Measurements from ENCODE around the gene ADGRG1.

ADGRG1 gene

GRCh38 chr16:57661936-57662906 is 33.8 kb downstream of the ADGRG1 start:
- in situ Hi-C loops (cut with MboI; ENCODE audit: low sequenced_read_pairs): no loop called here
- no peaks in the 10 kb centered on the region for H3K27me3 ChIP-seq (ENCODE audit: low read depth)
- H3K4me3 ChIP-seq: no peak overlapping the region
- DNase-seq (ENCODE audit: low spot score in 2 of 2): no peak
- H3K9me3 ChIP-seq: no peaks in the 10 kb centered on the region
- H3K4me1 ChIP-seq: no peaks in the 10 kb centered on the region
- H3K36me3 ChIP-seq (replicated peaks): no peaks in the 10 kb centered on the region

GRCh38 chr16:57663436-57663835 is 35.0 kb downstream of the ADGRG1 start:
- Histone ChIP-seq H3K9me3 (no peaks in the 10 kb centered on the region), H3K4me1 (no peaks in the 10 kb centered on the region), H3K27me3 (ENCODE audit: low read depth) (no peaks in the 10 kb centered on the region), H3K36me3 (replicated peaks) (no peaks in the 10 kb centered on the region), H3K4me3 (no peak overlapping the region)
- in situ Hi-C loops (cut with MboI; ENCODE audit: low sequenced_read_pairs): no loop called here
- no peak for DNase-seq (ENCODE audit: low spot score in 2 of 2)

- Histone ChIP-seq H3K27me3 (ENCODE audit: low read depth) (no peaks in the 10 kb centered on the region), H3K4me3 (no peak overlapping the region), H3K36me3 (replicated peaks) (no peaks in the 10 kb centered on the region), H3K4me1 (no peaks in the 10 kb centered on the region), H3K9me3 (no peaks in the 10 kb centered on the region)
- in situ Hi-C loops (cut with MboI; ENCODE audit: low sequenced_read_pairs): no loop called here
- DNase-seq (ENCODE audit: low spot score in 2 of 2): no peak
Measured at GRCh38 chr16:57663917-57664661, 35.7 kb downstream of the ADGRG1 start.

GRCh38 chr16:57664662-57665025 is 36.2 kb downstream of the ADGRG1 start:
- Histone ChIP-seq H3K9me3 (no peaks in the 10 kb centered on the region), H3K4me3 (no peak overlapping the region), H3K4me1 (no peaks in the 10 kb centered on the region), H3K36me3 (replicated peaks) (no peaks in the 10 kb centered on the region), H3K27me3 (ENCODE audit: low read depth) (no peaks in the 10 kb centered on the region)
- in situ Hi-C loops (cut with MboI; ENCODE audit: low sequenced_read_pairs): no loop called here
- no peak for DNase-seq (ENCODE audit: low spot score in 2 of 2)

GRCh38 chr16:57665541-57665940 is 37.1 kb downstream of the ADGRG1 start:
- in situ Hi-C loops (cut with MboI; ENCODE audit: low sequenced_read_pairs): no loop called here
- Histone ChIP-seq H3K9me3 (no peaks in the 10 kb centered on the region), H3K4me1 (no peaks in the 10 kb centered on the region)

GRCh38 chr16:57666353-57667047 is 38.1 kb downstream of the ADGRG1 start:
- no peaks in the 10 kb centered on the region for H3K27me3 ChIP-seq (ENCODE audit: low read depth)
- no peak for DNase-seq (ENCODE audit: low spot score in 2 of 2)
- H3K36me3 ChIP-seq (replicated peaks): no peaks in the 10 kb centered on the region
- no peaks in the 10 kb centered on the region for H3K4me1 ChIP-seq
- in situ Hi-C loops (cut with MboI; ENCODE audit: low sequenced_read_pairs): no loop called here
- H3K4me3 ChIP-seq: no peak overlapping the region
- no peaks in the 10 kb centered on the region for H3K9me3 ChIP-seq

More at GRCh38 chr16:57665541-57665940, 37.1 kb downstream of the ADGRG1 start:
- H3K4me3 ChIP-seq: no peak overlapping the region
- no peak for DNase-seq (ENCODE audit: low spot score in 2 of 2)
- no peaks in the 10 kb centered on the region for H3K27me3 ChIP-seq (ENCODE audit: low read depth)
- H3K36me3 ChIP-seq (replicated peaks): no peaks in the 10 kb centered on the region

- DNase-seq (ENCODE audit: low spot score in 2 of 2): no peak
- H3K36me3 ChIP-seq (replicated peaks): no peaks in the 10 kb centered on the region
- in situ Hi-C loops (cut with MboI; ENCODE audit: low sequenced_read_pairs): no loop called here
- H3K9me3 ChIP-seq: no peaks in the 10 kb centered on the region
- H3K4me1 ChIP-seq: no peaks in the 10 kb centered on the region
- no peaks in the 10 kb centered on the region for H3K27me3 ChIP-seq (ENCODE audit: low read depth)
- no peak overlapping the region for H3K4me3 ChIP-seq
Measured at GRCh38 chr16:57667048-57667525, 38.7 kb downstream of the ADGRG1 start.

- no peak overlapping the region for H3K4me3 ChIP-seq
- H3K4me1 ChIP-seq: no peaks in the 10 kb centered on the region
- in situ Hi-C loops (cut with MboI; ENCODE audit: low sequenced_read_pairs): no loop called here
- 0 out of 2 replicates have a peak, but pooled peaks cover 2% of the 10 kb centered on the region for H3K27me3 ChIP-seq (ENCODE audit: low read depth)
- DNase-seq (ENCODE audit: low spot score in 2 of 2): peak in 1 of 2 experiments; percentile 26
- H3K36me3 ChIP-seq (replicated peaks): no peaks in the 10 kb centered on the region
- no peaks in the 10 kb centered on the region for H3K9me3 ChIP-seq
Measured at GRCh38 chr16:57667526-57668262, 39.3 kb downstream of the ADGRG1 start.

- Histone ChIP-seq H3K27me3 (ENCODE audit: low read depth) (0 out of 2 replicates have a peak, but pooled peaks cover 6% of the 10 kb centered on the region), H3K4me3 (no peak within 1 kb of the TSS), H3K9me3 (no peaks in the 10 kb centered on the region), H3K36me3 (replicated peaks) (no peaks in the 10 kb centered on the region), H3K4me1 (no peaks in the 10 kb centered on the region)
- in situ Hi-C loops (cut with MboI; ENCODE audit: low sequenced_read_pairs): no loop called here
- no peak for DNase-seq (ENCODE audit: low spot score in 2 of 2)
Measured at GRCh38 chr16:57668263-57668571, 39.8 kb downstream of the ADGRG1 start, which contains the start of gene ADGRG3. TSS of gene ADGRG3 (plus strand) at chr16:57668306. CDS start at chr16:57668348, 42 bp downstream.

- peaks cover 7% of the 10 kb centered on the region; the same call in 1 of the 2 replicates for H3K27me3 ChIP-seq (ENCODE audit: low read depth)
Measured at GRCh38 chr16:57668630-57669475, 40.4 kb downstream of the ADGRG1 start.

GRCh38 chr16:57669476-57670162 is 41.2 kb downstream of the ADGRG1 start:
- Histone ChIP-seq H3K36me3 (replicated peaks) (no peaks in the 10 kb centered on the region), H3K4me3 (no peak overlapping the region), H3K9me3 (no peaks in the 10 kb centered on the region), H3K27me3 (ENCODE audit: low read depth) (peaks cover 8% of the 10 kb centered on the region; the same call in 1 of the 2 replicates), H3K4me1 (no peaks in the 10 kb centered on the region)
- no peak for DNase-seq (ENCODE audit: low spot score in 2 of 2)
- in situ Hi-C loops (cut with MboI; ENCODE audit: low sequenced_read_pairs): no loop called here

More at GRCh38 chr16:57668630-57669475, 40.4 kb downstream of the ADGRG1 start:
- in situ Hi-C loops (cut with MboI; ENCODE audit: low sequenced_read_pairs): no loop called here
- H3K4me1 ChIP-seq: no peaks in the 10 kb centered on the region
- no peaks in the 10 kb centered on the region for H3K36me3 ChIP-seq (replicated peaks)
- no peak overlapping the region for H3K4me3 ChIP-seq
- no peak for DNase-seq (ENCODE audit: low spot score in 2 of 2)
- no peaks in the 10 kb centered on the region for H3K9me3 ChIP-seq

- Histone ChIP-seq H3K27me3 (ENCODE audit: low read depth) (peaks cover 8% of the 10 kb centered on the region; the same call in 1 of the 2 replicates), H3K9me3 (no peaks in the 10 kb centered on the region), H3K36me3 (replicated peaks) (no peaks in the 10 kb centered on the region), H3K4me3 (no peak overlapping the region), H3K4me1 (no peaks in the 10 kb centered on the region)
- in situ Hi-C loops (cut with MboI; ENCODE audit: low sequenced_read_pairs): no loop called here
- DNase-seq (ENCODE audit: low spot score in 2 of 2): no peak
Measured at GRCh38 chr16:57670196-57670595, 41.8 kb downstream of the ADGRG1 start.
